EL (cell line): ENCODE measurements around the gene PTPRCAP.

ENCODE experiments used
- DNase-seq: peaks from one replicate; pipeline ENCODE4 v3.0.0-alpha.2; 2016

PTPRCAP gene

DNA sequence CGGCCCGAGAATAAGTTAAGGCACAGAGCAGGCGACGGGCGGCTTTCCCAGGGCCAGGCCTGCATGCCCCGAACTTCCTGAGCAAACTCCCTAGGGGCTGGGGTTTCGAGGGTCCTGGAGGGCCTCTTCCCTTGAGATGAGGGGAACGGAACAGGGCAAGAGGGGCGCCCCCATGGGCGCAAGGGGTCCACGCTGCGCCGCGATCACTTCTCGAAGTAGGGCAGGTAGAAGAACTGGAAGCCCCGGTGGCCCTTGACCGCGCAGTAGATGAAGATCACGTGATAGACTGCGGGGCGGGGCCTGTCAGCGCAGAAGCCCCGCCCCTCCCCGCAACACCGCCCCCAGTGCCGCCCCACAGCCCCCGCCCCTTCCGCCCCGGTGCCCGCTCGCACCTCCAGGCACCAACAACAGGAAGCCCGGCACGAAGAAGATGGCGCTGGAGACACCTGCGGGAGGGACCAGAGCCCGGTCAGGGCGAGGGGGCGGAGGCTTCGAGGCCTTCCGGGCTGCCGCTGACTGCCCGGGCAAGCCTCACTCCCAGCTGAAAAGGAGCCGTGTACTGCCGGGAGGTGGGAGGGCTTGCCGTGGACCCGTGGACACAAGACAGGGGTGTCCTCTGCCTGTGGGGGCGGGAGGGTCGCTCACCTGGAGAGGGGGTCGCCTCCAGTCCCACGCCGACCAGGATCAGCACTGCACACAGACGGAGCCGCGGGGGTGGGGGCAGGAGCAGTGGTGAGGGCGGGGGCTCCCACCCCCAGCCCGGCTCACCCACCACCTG, 27.1 kb upstream of the PTPRCAP start:
- DNase-seq, result peak; percentile 60

DNA sequence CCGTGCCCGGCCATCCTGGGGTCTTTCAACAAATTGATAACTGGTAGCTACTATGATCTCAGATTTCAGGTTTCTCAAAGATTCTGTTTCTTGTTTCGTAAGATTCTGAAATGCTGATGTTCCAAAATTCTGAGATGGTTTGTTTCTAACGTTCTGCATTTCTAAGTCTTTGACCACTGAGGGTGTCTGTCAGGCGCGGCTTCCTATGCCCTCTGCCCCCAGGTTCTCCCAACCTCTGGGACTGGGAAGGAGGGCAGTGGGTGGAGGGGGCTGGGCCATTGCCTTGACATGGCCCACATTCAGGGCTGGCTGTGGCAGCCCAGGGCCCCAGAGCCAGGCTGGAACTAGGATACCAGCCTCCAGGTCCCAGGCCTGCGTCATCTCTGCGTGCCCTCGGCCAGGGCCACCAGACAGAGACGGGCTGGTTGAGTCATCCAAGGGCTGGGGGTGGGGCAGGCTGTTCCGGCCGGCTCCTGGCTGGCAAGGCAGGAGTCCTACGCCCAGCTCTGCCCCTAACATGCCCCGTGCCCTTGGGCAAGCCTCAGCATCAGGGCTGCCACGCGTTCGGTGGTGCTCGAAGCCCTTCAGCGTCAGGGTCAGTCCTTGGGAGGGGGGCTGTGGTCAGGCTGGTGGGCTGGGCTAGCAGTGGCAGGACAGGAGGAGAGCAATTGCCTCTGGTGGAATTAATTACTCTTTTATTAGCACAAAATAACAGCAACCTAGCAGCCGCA, 26.4 kb upstream of the PTPRCAP start:
- DNase-seq, result no peak

- DNase-seq, result no peak
Observed at GRCh38 chr11:67463186-67463585, 25.7 kb upstream of the PTPRCAP start.

- DNase-seq, result no peak
Observed at GRCh38 chr11:67458266-67458665, 20.8 kb upstream of the PTPRCAP start.

- DNase-seq, result no peak
Observed at GRCh38 chr11:67457453-67457852, 20.0 kb upstream of the PTPRCAP start.

- no peak for DNase-seq
Observed at GRCh38 chr11:67456068-67456705, 18.7 kb upstream of the PTPRCAP start.

DNA sequence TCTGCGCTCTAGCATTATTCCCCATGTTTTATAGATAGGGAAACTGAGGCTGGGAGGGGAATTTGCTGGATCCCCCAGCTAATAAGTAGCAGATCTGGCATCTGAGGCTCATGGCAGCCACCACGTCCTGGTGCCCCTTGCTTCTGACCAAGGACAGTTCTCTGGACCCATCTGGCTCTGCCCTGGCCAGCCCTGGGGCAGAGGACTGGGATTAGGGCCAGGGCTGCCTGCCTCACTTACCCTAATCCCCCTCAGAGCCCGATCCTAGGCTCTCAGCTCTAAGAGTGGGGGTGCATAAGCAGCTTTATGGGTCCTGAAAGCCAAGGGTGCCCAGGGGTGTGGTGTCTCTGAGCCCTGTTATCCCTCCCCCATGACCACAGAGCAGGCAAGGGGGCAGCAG, 17.6 kb upstream of the PTPRCAP start, which contains the start of gene CABP4:
CABP4 (plus strand) TSS at position 301 of the 400 bp plus-strand sequence; CDS start at position 371, 70 bp downstream.
- no peak for DNase-seq

DNA sequence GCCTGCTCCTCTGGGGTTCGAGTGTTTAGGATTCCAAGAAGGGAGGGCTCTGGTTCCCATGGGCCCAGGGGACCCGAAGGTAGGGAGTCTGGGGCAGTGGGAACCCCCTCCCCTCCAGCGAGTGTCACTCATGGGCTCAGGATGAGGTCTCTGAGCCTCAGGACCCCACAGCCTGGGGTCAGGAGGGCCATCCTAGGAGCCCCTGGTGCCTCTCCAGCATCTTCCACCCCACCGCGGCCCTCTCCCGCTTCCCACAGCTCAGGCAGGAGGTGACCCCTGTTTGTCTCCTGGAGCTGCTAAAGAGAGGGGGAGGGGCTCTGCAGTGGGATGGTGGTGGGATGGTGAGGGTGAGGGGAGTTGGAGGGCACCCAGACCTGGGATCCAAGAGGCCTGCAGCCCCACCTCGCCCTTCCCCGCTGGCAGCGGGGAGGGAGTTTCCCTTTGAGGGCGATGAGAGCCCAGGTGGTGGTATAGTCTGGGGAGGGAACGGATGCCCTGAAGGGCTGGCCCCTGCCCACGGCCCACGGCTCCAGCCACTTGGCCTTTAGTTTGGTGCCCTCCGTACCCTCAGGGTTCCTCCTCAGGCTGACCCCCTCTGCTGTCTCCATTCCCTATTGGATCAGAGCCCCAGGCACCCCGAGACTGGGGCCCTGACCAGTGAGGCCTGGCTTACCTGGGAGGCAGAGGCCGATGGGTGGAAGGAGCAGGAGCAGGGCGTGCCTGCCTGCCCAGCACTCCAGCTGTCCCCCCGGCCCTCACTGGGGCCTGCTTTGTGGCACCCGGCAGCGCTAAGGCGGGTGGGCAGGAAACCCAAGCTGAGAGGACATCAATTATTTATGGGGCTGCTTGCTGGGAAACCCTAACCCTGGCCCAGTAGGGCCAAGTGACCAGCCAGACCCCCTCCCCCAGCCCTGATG, 16.6 kb upstream of the PTPRCAP start:
- DNase-seq, result no peak

DNA sequence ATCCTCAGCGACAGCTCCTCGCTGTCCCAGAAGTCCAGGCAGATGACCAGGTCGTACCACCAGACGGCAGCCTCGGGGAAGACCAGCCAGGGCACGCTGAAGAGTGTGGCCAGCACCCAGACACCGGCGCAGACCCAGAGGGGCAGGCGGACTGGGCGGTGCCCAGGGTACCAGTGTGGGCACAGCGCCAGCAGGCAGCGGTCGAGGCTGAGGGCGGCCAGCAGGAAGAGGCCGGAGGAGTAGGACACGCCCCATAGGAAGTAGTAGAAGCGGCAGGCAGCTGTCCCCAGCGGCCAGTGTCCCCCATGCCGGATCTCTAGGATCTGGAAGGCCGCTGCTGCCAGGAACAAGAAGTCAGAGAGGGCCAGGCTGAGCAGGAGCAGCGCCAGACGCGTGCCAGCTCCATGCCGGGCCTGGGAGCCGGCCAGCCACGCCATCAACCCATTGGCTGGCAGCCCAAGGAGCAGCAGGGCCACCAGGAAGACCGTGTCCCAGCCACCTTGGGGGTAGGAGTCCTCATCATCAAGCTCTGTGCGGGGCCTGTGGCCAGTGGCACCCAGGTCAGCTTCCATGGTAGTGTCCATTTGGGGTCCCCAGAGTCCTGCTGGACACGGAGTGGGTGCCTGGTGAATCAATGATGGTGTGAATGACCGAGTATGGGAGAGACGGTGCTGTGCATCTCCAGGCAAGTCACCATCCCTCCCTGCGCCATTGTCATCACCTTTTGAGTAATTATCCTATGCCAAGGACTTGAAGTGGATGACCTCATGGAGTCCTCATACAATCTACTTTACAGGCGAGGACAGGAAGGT, 14.9 kb upstream of the PTPRCAP start, which contains the start of gene GPR152:
GPR152 (minus strand) TSS at position 589 of the 812 bp plus-strand sequence; CDS start at position 584, 5 bp downstream.
- no peak for DNase-seq

- no peak for DNase-seq
Observed at GRCh38 chr11:67451658-67451976, 14.1 kb upstream of the PTPRCAP start.

- DNase-seq, result no peak
Observed at GRCh38 chr11:67450796-67451657, 13.5 kb upstream of the PTPRCAP start.

GRCh38 chr11:67449116-67449844, 11.8 kb upstream of the PTPRCAP start:
- DNase-seq, result no peak

- no peak for DNase-seq
Observed at GRCh38 chr11:67448220-67448609, 10.7 kb upstream of the PTPRCAP start.

- DNase-seq, result no peak
Observed at GRCh38 chr11:67445515-67445914, 8.0 kb upstream of the PTPRCAP start.

- DNase-seq, result no peak
Observed at GRCh38 chr11:67442504-67443404, 5.3 kb upstream of the PTPRCAP start.

DNA sequence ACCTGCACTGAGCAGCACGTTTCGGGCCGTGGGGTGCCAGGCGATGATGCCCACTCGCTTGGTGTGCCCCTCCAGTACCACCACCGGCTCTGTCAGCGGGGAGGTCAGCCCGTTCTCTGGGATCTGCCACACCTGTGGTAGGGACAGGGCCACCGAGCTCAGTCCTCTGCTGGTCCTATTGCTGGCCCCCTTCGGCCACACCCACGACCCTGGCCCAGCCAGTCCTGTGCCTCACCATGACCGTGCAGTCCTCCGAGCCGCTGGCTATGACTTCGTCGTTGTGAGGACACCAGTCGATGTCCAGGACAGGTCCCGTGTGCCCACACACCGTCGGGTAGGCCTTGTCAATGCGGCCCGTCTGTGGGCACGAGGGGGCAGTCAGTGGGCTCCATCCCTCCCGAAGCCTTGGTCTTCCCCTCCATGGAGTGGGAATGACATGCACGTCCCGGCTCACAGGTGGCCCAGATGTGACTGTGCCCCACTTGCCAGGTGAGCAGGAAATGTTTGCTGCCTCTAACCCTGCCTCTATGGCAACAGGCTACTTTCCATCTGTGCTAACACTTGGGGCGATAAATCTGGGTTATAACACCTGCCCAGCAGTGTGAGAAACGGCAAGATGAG, 4.4 kb upstream of the PTPRCAP start:
- DNase-seq, result no peak

GRCh38 chr11:67441098-67441563, 3.6 kb upstream of the PTPRCAP start:
- DNase-seq, result no peak
